Neural cell (in vitro differentiated cells): ENCODE measurements around the gene RAF1. TPM values are rescaled to one million over a fixed set of nuclear protein-coding genes. Genes with fewer than 3 reads are reported as not detected.

Experiments
- H2AFZ ChIP-seq: fragments of 200-600, 300-800 bp; sonication (generic), shearing (Covaris generic); 2 replicates; pipeline ENCODE4 v1.6.0; 2014; ENCODE audit warnings: low read depth, mild to moderate bottlenecking, antibody characterized with exemption, low read length, moderate library complexity
- H3F3A ChIP-seq: fragments of 200-600 bp; shearing (Covaris generic); 2 replicates; pipeline ENCODE4 v1.6.1; 2016; ENCODE audit warnings: mild to moderate bottlenecking, moderate library complexity, mixed read lengths, antibody characterized with exemption, low read length; ENCODE audit not compliant: insufficient read depth, poor library complexity, severe bottlenecking
- H3K27ac ChIP-seq: fragments of 200-600, 300-800 bp; sonication (generic), shearing (Covaris generic); 2 replicates; pipeline ENCODE4 v1.5.1; 2014; ENCODE audit warnings: mild to moderate bottlenecking, low read length, moderate library complexity
- H3K27me3 ChIP-seq: fragments of 300-800, 200-600 bp; sonication (generic), shearing (Covaris generic); 2 replicates; pipeline ENCODE4 v1.6.0; 2014; ENCODE audit warnings: mild to moderate bottlenecking, low read depth, low read length, moderate library complexity; ENCODE audit not compliant: insufficient read depth
- H3K36me3 ChIP-seq: fragments of 300-800, 200-600 bp; sonication (generic), shearing (Covaris generic); 2 replicates; pipeline ENCODE4 v1.5.1; 2014; ENCODE audit warnings: mild to moderate bottlenecking, antibody characterized with exemption, low read length, moderate library complexity; ENCODE audit not compliant: insufficient read depth
- H3K4me2 ChIP-seq: fragments of 300-800, 200-600 bp; sonication (generic), shearing (Covaris generic); 2 replicates; pipeline ENCODE4 v1.6.0; 2014; ENCODE audit warnings: mild to moderate bottlenecking, low read length
- H3K4me3 ChIP-seq: fragments of 300-800, 200-600 bp; sonication (generic), shearing (Covaris generic); 2 replicates; pipeline ENCODE4 v1.5.1; 2014; ENCODE audit warnings: mild to moderate bottlenecking, low read length, moderate library complexity
- H3K79me2 ChIP-seq: fragments of 200-600 bp; shearing (Covaris generic); replicated peaks from 2 replicates; pipeline ENCODE4 v1.6.0; 2014; ENCODE audit warnings: mild to moderate bottlenecking, low read length, moderate library complexity; ENCODE audit not compliant: insufficient read depth
- H3K9ac ChIP-seq: fragments of 300-800, 200-600 bp; sonication (generic), shearing (Covaris generic); 2 replicates; pipeline ENCODE4 v1.6.1; 2016; ENCODE audit warnings: mild to moderate bottlenecking, low read length, mixed read lengths
- H3K9me2 ChIP-seq: fragments of 200-600 bp; shearing (Covaris generic); 2 replicates; pipeline ENCODE4 v1.6.1; 2016; ENCODE audit warnings: mild to moderate bottlenecking, low read length, mixed read lengths; ENCODE audit not compliant: insufficient read depth
- H3K9me3 ChIP-seq: fragments of 200-600, 300-800 bp; sonication (generic), shearing (Covaris generic); 2 replicates; pipeline ENCODE4 v1.6.1; 2016; ENCODE audit warnings: mild to moderate bottlenecking, mixed run types, low read length, moderate library complexity, mixed read lengths
- H4K20me1 ChIP-seq: fragments of 200-600 bp; shearing (Covaris generic); 2 replicates; pipeline ENCODE4 v1.6.1; 2016; ENCODE audit warnings: mild to moderate bottlenecking, mixed run types; ENCODE audit not compliant: insufficient read depth
- CTCF ChIP-seq: fragments of 450-650 bp; IDR thresholded peaks from 2 replicates; pipeline ENCODE4 v1.5.1; 2014; ENCODE audit warnings: antibody characterized with exemption, mild to moderate bottlenecking, moderate library complexity; ENCODE audit not compliant: poor library complexity, severe bottlenecking
- EP300 ChIP-seq: fragments of 450-650 bp; conservative IDR thresholded peaks from 2 replicates; pipeline ENCODE4 v1.6.1; 2014; ENCODE audit warnings: antibody characterized with exemption, mild to moderate bottlenecking, moderate library complexity; ENCODE audit not compliant: poor library complexity, severe bottlenecking
- EZH2 ChIP-seq: fragments of 200-600, 300-800 bp; shearing (Covaris generic), sonication (generic); IDR thresholded peaks from 2 replicates; pipeline ENCODE4 v1.6.1; 2014; ENCODE audit warnings: antibody characterized with exemption, low read length, borderline replicate concordance, mild to moderate bottlenecking; ENCODE audit not compliant: insufficient read depth, poor library complexity, severe bottlenecking
- MXI1 ChIP-seq: fragments of 450-650 bp; conservative IDR thresholded peaks from 2 replicates; pipeline ENCODE4 v1.6.1; 2014; ENCODE audit warnings: antibody characterized with exemption, mild to moderate bottlenecking; ENCODE audit not compliant: poor library complexity, severe bottlenecking
- POLR2AphosphoS5 ChIP-seq: IDR thresholded peaks from 2 replicates; pipeline ENCODE4 v1.6.1; 2012
- RAD21 ChIP-seq: fragments of 450-650 bp; conservative IDR thresholded peaks from 2 replicates; pipeline ENCODE4 v1.6.1; 2014; ENCODE audit warnings: antibody characterized with exemption, mild to moderate bottlenecking, moderate library complexity
- REST ChIP-seq: IDR thresholded peaks from 2 replicates; pipeline ENCODE4 v1.6.1; 2012; ENCODE audit warnings: borderline replicate concordance
- TAF1 ChIP-seq: IDR thresholded peaks from 2 replicates; pipeline ENCODE4 v1.6.1; 2012; ENCODE audit warnings: low read depth
- polyA plus RNA-seq: library from polyadenylated mRNA; depleted of rRNA; stranded (reverse); fragments of >200 nt; gene quantifications from 2 replicates; pipeline ENCODE4 v1.2.3, GENCODE V29; 2014

Gene RAF1
- polyA plus RNA-seq, 1 donor from 2014 or later: 215 TPM

GRCh38 chr3:12624056-12624455 lies 39.9 kb downstream of the RAF1 start:
- no peak overlapping the region for H3K9ac ChIP-seq
- H3K9me3 ChIP-seq: no peaks in the 10 kb centered on the region
- no peak for TF ChIP-seq EZH2
- no peak for TF ChIP-seq MXI1
- no peak for TF ChIP-seq REST
- H3K79me2 ChIP-seq: peaks cover 89% of the 10 kb centered on the region
- no peak overlapping the region for H2AFZ ChIP-seq
- no peak overlapping the region for H3K27ac ChIP-seq
- no peaks in the 10 kb centered on the region for H3F3A ChIP-seq
- no peaks in the 10 kb centered on the region for H4K20me1 ChIP-seq
- H3K27me3 ChIP-seq: no peaks in the 10 kb centered on the region
- no peaks in the 10 kb centered on the region for H3K36me3 ChIP-seq
- H3K4me3 ChIP-seq: no peak overlapping the region
- no peak overlapping the region for H3K4me2 ChIP-seq
- H3K9me2 ChIP-seq: no peaks in the 10 kb centered on the region

DNA sequence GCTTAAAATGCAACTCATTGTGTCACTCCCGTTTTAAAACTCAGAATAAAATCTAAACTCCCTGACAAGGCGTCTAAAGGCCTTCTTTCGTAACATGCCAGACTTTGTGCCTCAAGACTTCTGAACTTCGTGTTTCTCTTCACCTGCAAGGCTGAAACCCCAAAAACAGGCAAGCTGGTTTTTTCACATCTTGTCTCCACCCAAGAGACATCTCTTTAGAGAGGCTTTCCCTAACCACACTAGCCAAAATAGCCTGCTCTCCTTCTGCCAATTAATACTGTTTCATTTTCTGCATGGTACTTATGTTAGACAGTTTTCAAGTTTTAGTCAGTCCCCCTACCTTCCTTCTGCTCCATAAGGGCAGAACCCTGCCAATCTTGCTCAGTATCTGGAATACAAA lies 41.6 kb downstream of the RAF1 start:
- Histone ChIP-seq H3K9ac (no peak overlapping the region), H3K9me3 (no peaks in the 10 kb centered on the region), H2AFZ (no peak overlapping the region), H3K4me3 (no peak overlapping the region), H3F3A (no peaks in the 10 kb centered on the region), H3K27me3 (no peaks in the 10 kb centered on the region), H3K27ac (no peak overlapping the region), H3K4me2 (no peak overlapping the region), H3K36me3 (no peaks in the 10 kb centered on the region), H3K9me2 (no peaks in the 10 kb centered on the region), H4K20me1 (no peaks in the 10 kb centered on the region), H3K79me2 (peaks cover 75% of the 10 kb centered on the region)
- TF ChIP-seq MXI1 (no peak), REST (no peak), TAF1 (no peak), EZH2 (no peak), EP300 (no peak), RAD21 (no peak), POLR2AphosphoS5 (no peak), CTCF (no peak)
